Measurements from ENCODE around the gene MUC20.
"Not testable (repeated sequence)": the region's sequence is repeated elsewhere in the genome, so short reads cannot be mapped to it uniquely, and the experiment has no call there.

MUC20 gene

GRCh38 chr3:195729476-195730251 is 8.9 kb downstream of the MUC20 start:
- Mint-ChIP-seq H3K36me3 (peaks cover 31% of the 10 kb centered on the region), H3K9me3 (no peaks in the 10 kb centered on the region), H3K4me3 (no peak overlapping the region), H3K27ac (no peak overlapping the region), H3K4me1 (peaks cover 21% of the 10 kb centered on the region), H3K27me3 (peaks cover 15% of the 10 kb centered on the region)
- ATAC-seq = no peak

- Mint-ChIP-seq H3K36me3 (peaks cover 42% of the 10 kb centered on the region), H3K4me1 (peaks cover 16% of the 10 kb centered on the region), H3K27ac (no peak overlapping the region), H3K9me3 (no peaks in the 10 kb centered on the region), H3K4me3 (no peak overlapping the region), H3K27me3 (peaks cover 5% of the 10 kb centered on the region)
- ATAC-seq = no peak
These were observed 10.7 kb downstream of the MUC20 start for GRCh38 chr3:195731356-195731905.

- no peaks in the 10 kb centered on the region for H3K27me3 Mint-ChIP-seq
- H3K27ac Mint-ChIP-seq = no peak overlapping the region
- ATAC-seq = no peak
- no peak overlapping the region for H3K4me3 Mint-ChIP-seq
- H3K9me3 Mint-ChIP-seq = no peaks in the 10 kb centered on the region
- H3K4me1 Mint-ChIP-seq = peaks cover 4% of the 10 kb centered on the region
- peaks cover 48% of the 10 kb centered on the region for H3K36me3 Mint-ChIP-seq
These were observed 12.2 kb downstream of the MUC20 start for GRCh38 chr3:195732940-195733339.

- Mint-ChIP-seq H3K36me3 (peaks cover 40% of the 10 kb centered on the region), H3K4me3 (no peak overlapping the region), H3K4me1 (no peaks in the 10 kb centered on the region), H3K9me3 (no peaks in the 10 kb centered on the region), H3K27ac (no peak overlapping the region), H3K27me3 (no peaks in the 10 kb centered on the region)
- no peak for ATAC-seq
These were observed 14.4 kb downstream of the MUC20 start for GRCh38 chr3:195735036-195735695.

GRCh38 chr3:195736866-195737490 is 16.2 kb downstream of the MUC20 start:
- no peak for ATAC-seq
- Mint-ChIP-seq H3K27ac (no peak overlapping the region), H3K36me3 (peaks cover 23% of the 10 kb centered on the region), H3K4me1 (no peaks in the 10 kb centered on the region), H3K9me3 (no peaks in the 10 kb centered on the region), H3K27me3 (no peaks in the 10 kb centered on the region), H3K4me3 (no peak overlapping the region)

- peaks cover 22% of the 10 kb centered on the region for H3K36me3 Mint-ChIP-seq
- not testable (repeated sequence) for H3K9me3 Mint-ChIP-seq, H3K27me3 Mint-ChIP-seq, ATAC-seq, H3K4me3 Mint-ChIP-seq, H3K27ac Mint-ChIP-seq, H3K4me1 Mint-ChIP-seq
These were observed 17.0 kb downstream of the MUC20 start for GRCh38 chr3:195737782-195738181.

- Mint-ChIP-seq H3K36me3 (peaks cover 17% of the 10 kb centered on the region), H3K27ac (no peak overlapping the region), H3K9me3 (no peaks in the 10 kb centered on the region), H3K4me1 (no peaks in the 10 kb centered on the region), H3K4me3 (no peak overlapping the region), H3K27me3 (no peaks in the 10 kb centered on the region)
- no peak for ATAC-seq
These were observed 17.7 kb downstream of the MUC20 start for GRCh38 chr3:195738274-195739044.

- Mint-ChIP-seq H3K27me3 (no peaks in the 10 kb centered on the region), H3K4me1 (no peaks in the 10 kb centered on the region), H3K27ac (no peak overlapping the region), H3K9me3 (no peaks in the 10 kb centered on the region), H3K4me3 (no peak overlapping the region), H3K36me3 (peaks cover 17% of the 10 kb centered on the region)
- no peak for ATAC-seq
These were observed 18.9 kb downstream of the MUC20 start for GRCh38 chr3:195739561-195740111.

- Mint-ChIP-seq H3K4me1 (peaks cover 6% of the 10 kb centered on the region), H3K27ac (no peak overlapping the region), H3K36me3 (no peaks in the 10 kb centered on the region), H3K4me3 (no peak overlapping the region), H3K9me3 (no peaks in the 10 kb centered on the region), H3K27me3 (peaks cover 20% of the 10 kb centered on the region)
- no peak for ATAC-seq
These were observed 23.7 kb downstream of the MUC20 start for GRCh38 chr3:195744437-195744836.

GRCh38 chr3:195746346-195746745 is 25.6 kb downstream of the MUC20 start:
- Mint-ChIP-seq H3K9me3 (no peaks in the 10 kb centered on the region), H3K4me1 (peaks cover 6% of the 10 kb centered on the region), H3K27ac (no peak overlapping the region), H3K27me3 (peaks cover 27% of the 10 kb centered on the region), H3K4me3 (no peak overlapping the region), H3K36me3 (no peaks in the 10 kb centered on the region)
- ATAC-seq = no peak

GRCh38 chr3:195746751-195747150 is 26.0 kb downstream of the MUC20 start:
- no peak for ATAC-seq
- Mint-ChIP-seq H3K4me3 (no peak overlapping the region), H3K27me3 (peaks cover 27% of the 10 kb centered on the region), H3K9me3 (no peaks in the 10 kb centered on the region), H3K4me1 (peaks cover 6% of the 10 kb centered on the region), H3K36me3 (no peaks in the 10 kb centered on the region), H3K27ac (no peak overlapping the region)

GRCh38 chr3:195748661-195749060 is 27.9 kb downstream of the MUC20 start:
- ATAC-seq = no peak
- Mint-ChIP-seq H3K4me1 (peaks cover 6% of the 10 kb centered on the region), H3K9me3 (no peaks in the 10 kb centered on the region), H3K27me3 (peaks cover 35% of the 10 kb centered on the region), H3K27ac (no peak overlapping the region), H3K36me3 (no peaks in the 10 kb centered on the region), H3K4me3 (no peak overlapping the region)

- H3K4me3 Mint-ChIP-seq, H3K4me1 Mint-ChIP-seq, H3K36me3 Mint-ChIP-seq, H3K27ac Mint-ChIP-seq, ATAC-seq, H3K9me3 Mint-ChIP-seq: not testable (repeated sequence)
- peaks cover 39% of the 10 kb centered on the region for H3K27me3 Mint-ChIP-seq
These were observed 28.3 kb downstream of the MUC20 start for GRCh38 chr3:195749101-195749500.

- H3K4me1 Mint-ChIP-seq = peaks cover 6% of the 10 kb centered on the region
- no peaks in the 10 kb centered on the region for H3K36me3 Mint-ChIP-seq
- no peak for ATAC-seq
- H3K9me3 Mint-ChIP-seq = no peaks in the 10 kb centered on the region
- peaks cover 58% of the 10 kb centered on the region for H3K27me3 Mint-ChIP-seq
- no peak overlapping the region for H3K27ac Mint-ChIP-seq
- H3K4me3 Mint-ChIP-seq = no peak overlapping the region
These were observed 30.2 kb downstream of the MUC20 start for GRCh38 chr3:195750797-195751520.

Measured in stimulated activated memory B cell treated with anti-CD40 and anti-IgM and Interleukin-4, amounts not matched to agents 10 μg/mL and 1 μg/mL and 100 μg/mL, for 72 hours (primary cell).